Measurements from ENCODE around the gene PTPRJ.
"Not testable (repeated sequence)": the region's sequence is repeated elsewhere in the genome, so short reads cannot be mapped to it uniquely, and the experiment has no call there.

PTPRJ gene

GRCh38 chr11:47980088-47980906 lies at the start of gene PTPRJ:
TSS of gene PTPRJ (plus strand) at chr11:47980559. CDS start at chr11:47980913, 354 bp downstream.
- peak; percentile 56 to 71 for DNase-seq

GRCh38 chr11:47932544-47932943 lies 47.8 kb upstream of the PTPRJ start:
- DNase-seq = no peak

- not testable (repeated sequence) for DNase-seq
These were observed 46.6 kb upstream of the PTPRJ start for GRCh38 chr11:47933797-47934196.

GRCh38 chr11:47938791-47939560 lies 41.4 kb upstream of the PTPRJ start:
- DNase-seq = no peak

GRCh38 chr11:47940904-47941649 lies 39.3 kb upstream of the PTPRJ start:
- DNase-seq = no peak

GRCh38 chr11:47941907-47942558 lies 38.3 kb upstream of the PTPRJ start:
- DNase-seq = no peak

- DNase-seq = no peak
These were observed 36.4 kb upstream of the PTPRJ start for GRCh38 chr11:47943721-47944586.

- no peak for DNase-seq
These were observed 35.7 kb upstream of the PTPRJ start for GRCh38 chr11:47944632-47945031.

- no peak for DNase-seq
These were observed 33.4 kb upstream of the PTPRJ start for GRCh38 chr11:47946682-47947559.

- no peak for DNase-seq
These were observed 32.2 kb upstream of the PTPRJ start for GRCh38 chr11:47948137-47948536.

GRCh38 chr11:47949001-47949675 lies 31.2 kb upstream of the PTPRJ start:
- not testable (repeated sequence) for DNase-seq

- DNase-seq = no peak
These were observed 30.0 kb upstream of the PTPRJ start for GRCh38 chr11:47950396-47950795.

- DNase-seq = not testable (repeated sequence)
These were observed 28.9 kb upstream of the PTPRJ start for GRCh38 chr11:47951504-47951903.

- no peak for DNase-seq
These were observed 25.2 kb upstream of the PTPRJ start for GRCh38 chr11:47955061-47955755.

GRCh38 chr11:47960015-47960414 lies 20.3 kb upstream of the PTPRJ start:
- DNase-seq = no peak

- no peak for DNase-seq
These were observed 19.0 kb upstream of the PTPRJ start for GRCh38 chr11:47961383-47961782.

- no peak for DNase-seq
These were observed 15.8 kb upstream of the PTPRJ start for GRCh38 chr11:47964546-47964945.

GRCh38 chr11:47967577-47968525 lies 12.5 kb upstream of the PTPRJ start:
- DNase-seq = no peak
